ENCODE results near the gene PSRC1. TPM values are rescaled to one million over a fixed set of nuclear protein-coding genes. Genes with fewer than 3 reads are reported as not detected.

PSRC1 gene
- total and polyA plus RNA-seq, 2 experiments from 2014 or later, result 15.3 to 15.6 TPM

GRCh38 chr1:109257682-109258421, 25.1 kb downstream of the PSRC1 start:
- Histone ChIP-seq H3K4me2 (ENCODE audit: unreplicated experiment) (no peak overlapping the region), H3K27me3 (replicated peaks; ENCODE audit: insufficient read depth) (no peaks in the 10 kb centered on the region), H3K4me1 (ENCODE audit: insufficient read depth) (no peaks in the 10 kb centered on the region; the same call in 1 of the 2 replicates), H3K9me3 (ENCODE audit: low read depth) (no peaks in the 10 kb centered on the region), H3K27ac (no peak overlapping the region), H3K4me3 (no peak overlapping the region), H3K79me2 (ENCODE audit: insufficient read depth) (no peaks in the 10 kb centered on the region), H4K20me1 (ENCODE audit: insufficient read depth) (no peaks in the 10 kb centered on the region), H3K36me3 (ENCODE audit: low read depth) (no peaks in the 10 kb centered on the region), H3F3A (ENCODE audit: insufficient read depth) (no peaks in the 10 kb centered on the region), H3K9ac (no peak overlapping the region), H3K9me2 (ENCODE audit: insufficient read depth) (no peaks in the 10 kb centered on the region), H2AFZ (no peak overlapping the region)
- WGBS, 2 experiments (ENCODE audit: low coverage in 1 of 2, low lambda C conversion rate in 2 of 2, missing lambda C conversion rate in 2 of 2), result 67 to 68% methylated on average over 15 of the region's 15 CpGs
- TF ChIP-seq EZH2phosphoT487 (IDR thresholded peaks at IDR 0.05; ENCODE audit: insufficient read depth, low read depth), result no peak
- DNase-seq, result no peak
- in situ Hi-C loops (cut with MboI), result no loop called here

- peak; percentile 79 for DNase-seq
- Histone ChIP-seq H3K9ac (no peak overlapping the region), H3K9me3 (ENCODE audit: low read depth) (no peaks in the 10 kb centered on the region), H3K9me2 (ENCODE audit: insufficient read depth) (no peaks in the 10 kb centered on the region), H3K4me3 (no peak overlapping the region), H4K20me1 (ENCODE audit: insufficient read depth) (no peaks in the 10 kb centered on the region), H3K27ac (no peak overlapping the region), H3K27me3 (replicated peaks; ENCODE audit: insufficient read depth) (no peaks in the 10 kb centered on the region), H3K36me3 (ENCODE audit: low read depth) (no peaks in the 10 kb centered on the region), H3K4me1 (ENCODE audit: insufficient read depth) (no peaks in the 10 kb centered on the region; the same call in 1 of the 2 replicates), H3K4me2 (ENCODE audit: unreplicated experiment) (no peak overlapping the region), H3F3A (ENCODE audit: insufficient read depth) (no peaks in the 10 kb centered on the region), H2AFZ (no peak overlapping the region), H3K79me2 (ENCODE audit: insufficient read depth) (no peaks in the 10 kb centered on the region)
- TF ChIP-seq EZH2phosphoT487 (IDR thresholded peaks at IDR 0.05; ENCODE audit: insufficient read depth, low read depth), result no peak
- TF ChIP-seq EZH2 (IDR thresholded peaks at IDR 0.05; ENCODE audit: insufficient read depth, poor library complexity, severe bottlenecking), result no peak
- in situ Hi-C loops (cut with MboI), result no loop called here
- WGBS, 2 experiments (ENCODE audit: low coverage in 1 of 2, low lambda C conversion rate in 2 of 2, missing lambda C conversion rate in 2 of 2), result 87 to 93% methylated on average over 4 to 5 of the region's 5 CpGs
Measured at GRCh38 chr1:109256971-109257681, 25.8 kb downstream of the PSRC1 start.

DNA sequence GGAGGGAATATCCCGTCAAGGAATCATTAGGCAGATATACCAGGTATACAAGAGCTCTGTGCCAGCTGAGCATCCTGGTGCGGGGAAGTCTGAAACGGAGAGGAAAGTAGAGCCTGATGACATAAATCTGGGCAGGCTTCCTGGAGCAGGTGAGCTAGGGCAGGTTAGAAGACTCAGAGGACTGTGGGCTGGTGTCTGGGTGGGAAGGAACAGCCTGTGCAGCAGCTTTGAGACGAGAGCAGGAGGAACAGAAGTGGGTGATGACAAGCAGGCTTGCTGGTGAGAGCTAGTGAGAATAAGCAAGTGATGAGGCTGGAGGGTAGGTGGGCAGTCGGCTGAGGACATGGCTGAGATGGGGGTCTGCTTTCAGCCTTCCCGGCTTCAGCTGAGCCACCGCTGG, 26.9 kb downstream of the PSRC1 start:
- Histone ChIP-seq H3K9ac (no peak overlapping the region), H3K4me1 (ENCODE audit: insufficient read depth) (no peaks in the 10 kb centered on the region; the same call in 1 of the 2 replicates), H3K27me3 (replicated peaks; ENCODE audit: insufficient read depth) (no peaks in the 10 kb centered on the region), H3F3A (ENCODE audit: insufficient read depth) (no peaks in the 10 kb centered on the region), H3K79me2 (ENCODE audit: insufficient read depth) (no peaks in the 10 kb centered on the region), H3K36me3 (ENCODE audit: low read depth) (no peaks in the 10 kb centered on the region), H3K4me3 (no peak overlapping the region), H2AFZ (no peak overlapping the region), H3K27ac (no peak overlapping the region), H4K20me1 (ENCODE audit: insufficient read depth) (no peaks in the 10 kb centered on the region), H3K9me3 (ENCODE audit: low read depth) (no peaks in the 10 kb centered on the region), H3K4me2 (ENCODE audit: unreplicated experiment) (no peak overlapping the region), H3K9me2 (ENCODE audit: insufficient read depth) (no peaks in the 10 kb centered on the region)
- in situ Hi-C loops (cut with MboI), result no loop called here
- TF ChIP-seq EZH2phosphoT487 (IDR thresholded peaks at IDR 0.05; ENCODE audit: insufficient read depth, low read depth), result no peak
- TF ChIP-seq EZH2 (IDR thresholded peaks at IDR 0.05; ENCODE audit: insufficient read depth, poor library complexity, severe bottlenecking), result no peak
- WGBS, 2 experiments (ENCODE audit: low coverage in 1 of 2, low lambda C conversion rate in 2 of 2, missing lambda C conversion rate in 2 of 2), result 70 to 77% methylated on average over 7 of the region's 7 CpGs
- no peak for DNase-seq

GRCh38 chr1:109255678-109256077, 27.3 kb downstream of the PSRC1 start:
- Histone ChIP-seq H2AFZ (no peak overlapping the region), H3K9me3 (ENCODE audit: low read depth) (no peaks in the 10 kb centered on the region), H3K27me3 (replicated peaks; ENCODE audit: insufficient read depth) (no peaks in the 10 kb centered on the region), H3K4me3 (no peak overlapping the region), H3K79me2 (ENCODE audit: insufficient read depth) (no peaks in the 10 kb centered on the region), H3K9ac (no peak overlapping the region), H3K27ac (no peak overlapping the region), H3K4me1 (ENCODE audit: insufficient read depth) (no peaks in the 10 kb centered on the region; the same call in 1 of the 2 replicates), H3K4me2 (ENCODE audit: unreplicated experiment) (no peak overlapping the region), H3K36me3 (ENCODE audit: low read depth) (no peaks in the 10 kb centered on the region), H4K20me1 (ENCODE audit: insufficient read depth) (no peaks in the 10 kb centered on the region), H3K9me2 (ENCODE audit: insufficient read depth) (no peaks in the 10 kb centered on the region), H3F3A (ENCODE audit: insufficient read depth) (no peaks in the 10 kb centered on the region)
- in situ Hi-C loops (cut with MboI), result no loop called here
- no peak for DNase-seq
- 95 to 96% methylated on average over 5 of the region's 5 CpGs for WGBS, 2 experiments (ENCODE audit: low coverage in 1 of 2, low lambda C conversion rate in 2 of 2, missing lambda C conversion rate in 2 of 2)
- TF ChIP-seq EZH2 (IDR thresholded peaks at IDR 0.05; ENCODE audit: insufficient read depth, poor library complexity, severe bottlenecking) (no peak), EZH2phosphoT487 (IDR thresholded peaks at IDR 0.05; ENCODE audit: insufficient read depth, low read depth) (no peak)
